SU-DHL-6 (cell line): ENCODE measurements around the gene SPINT1.

Experiments used
- H2AFZ ChIP-seq: fragments of 200-600 bp; sonication (generic); 2 replicates; pipeline ENCODE4 v1.6.1; 2014; ENCODE audit warnings: low read depth, mild to moderate bottlenecking, moderate library complexity, mixed read lengths, antibody characterized with exemption, low read length; ENCODE audit not compliant: severe bottlenecking
- H3F3A ChIP-seq: fragments of 200-600 bp; shearing (Covaris generic); 2 replicates; pipeline ENCODE4 v1.6.0; 2016; ENCODE audit warnings: antibody characterized with exemption, mild to moderate bottlenecking; ENCODE audit not compliant: insufficient read depth
- H3K27ac ChIP-seq: fragments of 200-600 bp; sonication (generic); 2 replicates; pipeline ENCODE4 v1.5.1; 2016; ENCODE audit warnings: low read depth, mild to moderate bottlenecking, low read length, moderate library complexity, mixed read lengths
- H3K27me3 ChIP-seq: fragments of 200-600 bp; sonication (generic), shearing (Covaris generic); 2 replicates; pipeline ENCODE4 v1.6.0; 2014; ENCODE audit warnings: mild to moderate bottlenecking, low read length
- H3K36me3 ChIP-seq: fragments of 200-600 bp; sonication (generic); 2 replicates; pipeline ENCODE4 v1.6.1; 2014; ENCODE audit warnings: mild to moderate bottlenecking, low read length, mixed read lengths
- H3K4me2 ChIP-seq: fragments of 300-600, 200-600 bp; shearing (Covaris generic), sonication (generic); 2 replicates; pipeline ENCODE4 v1.6.0; 2014; ENCODE audit warnings: low read length, low read depth, mild to moderate bottlenecking; ENCODE audit not compliant: poor library complexity, severe bottlenecking
- H3K4me3 ChIP-seq: fragments of 200-600 bp; sonication (generic); 2 replicates; pipeline ENCODE4 v1.5.1; 2014; ENCODE audit warnings: antibody characterized with exemption, low read length, mild to moderate bottlenecking, mixed read lengths; ENCODE audit not compliant: insufficient read depth, poor library complexity, severe bottlenecking
- H3K79me2 ChIP-seq: fragments of 200-600 bp; sonication (generic); 2 replicates; pipeline ENCODE4 v1.6.1; 2014; ENCODE audit warnings: mild to moderate bottlenecking, low read length, moderate library complexity; ENCODE audit not compliant: insufficient read depth
- H3K9ac ChIP-seq: fragments of 200-600 bp; sonication (generic); 2 replicates; pipeline ENCODE4 v1.7.0; 2014; ENCODE audit warnings: mild to moderate bottlenecking, low read length
- H3K9me2 ChIP-seq: fragments of 200-600 bp; sonication (generic); replicated peaks from 2 replicates; pipeline ENCODE4 v1.6.1; 2014; ENCODE audit warnings: low read length; ENCODE audit not compliant: insufficient read depth
- H3K9me3 ChIP-seq: fragments of 200-600 bp; sonication (generic); 2 replicates; pipeline ENCODE4 v1.6.1; 2014; ENCODE audit warnings: low read length, mixed read lengths; ENCODE audit not compliant: insufficient read depth
- H4K20me1 ChIP-seq: fragments of 200-600 bp; sonication (generic); 2 replicates; pipeline ENCODE4 v1.6.1; 2014; ENCODE audit warnings: low read depth, mild to moderate bottlenecking, antibody characterized with exemption, low read length, moderate library complexity, mixed read lengths
- CTCF ChIP-seq: fragments of 200-600 bp; sonication (generic); IDR thresholded peaks from one replicate; pipeline ENCODE4 v1.5.1; 2017; ENCODE audit warnings: antibody characterized with exemption, mild to moderate bottlenecking, low read length, moderate library complexity; ENCODE audit not compliant: insufficient read depth, poor library complexity, severe bottlenecking
- EZH2phosphoT487 ChIP-seq: fragments of 200-600 bp; sonication (generic), shearing (Covaris generic); conservative IDR thresholded peaks from 2 replicates; pipeline ENCODE4 v1.6.1; 2018; ENCODE audit warnings: mild to moderate bottlenecking, antibody characterized with exemption, low read length, moderate library complexity, mixed read lengths

Gene SPINT1

GRCh38 chr15:40878785-40879184, 34.9 kb downstream of the SPINT1 start:
- Histone ChIP-seq H2AFZ (no peak overlapping the region), H3K36me3 (no peaks in the 10 kb centered on the region), H3K9me2 (no peaks in the 10 kb centered on the region), H3K9me3 (no peaks in the 10 kb centered on the region), H3F3A (no peaks in the 10 kb centered on the region), H3K79me2 (no peaks in the 10 kb centered on the region), H3K27ac (no peak overlapping the region), H3K27me3 (no peaks in the 10 kb centered on the region), H3K9ac (no peak overlapping the region), H3K4me2 (no peak overlapping the region), H4K20me1 (no peaks in the 10 kb centered on the region), H3K4me3 (no peak overlapping the region)
- TF ChIP-seq CTCF (no peak), EZH2phosphoT487 (no peak)

- H3K27ac ChIP-seq: no peak overlapping the region
- no peak overlapping the region for H3K4me2 ChIP-seq
Observed at GRCh38 chr15:40879609-40880008, 35.8 kb downstream of the SPINT1 start.

GRCh38 chr15:40881351-40881750, 37.5 kb downstream of the SPINT1 start:
- no peaks in the 10 kb centered on the region for H3K36me3 ChIP-seq

More at GRCh38 chr15:40879609-40880008, 35.8 kb downstream of the SPINT1 start:
- no peaks in the 10 kb centered on the region for H3K36me3 ChIP-seq
- no peaks in the 10 kb centered on the region for H3K9me2 ChIP-seq
- H3K9me3 ChIP-seq: no peaks in the 10 kb centered on the region
- no peaks in the 10 kb centered on the region for H3K27me3 ChIP-seq
- no peak overlapping the region for H2AFZ ChIP-seq
- H3K79me2 ChIP-seq: no peaks in the 10 kb centered on the region
- no peaks in the 10 kb centered on the region for H4K20me1 ChIP-seq
- no peaks in the 10 kb centered on the region for H3F3A ChIP-seq
- no peak overlapping the region for H3K4me3 ChIP-seq
- TF ChIP-seq CTCF (no peak), EZH2phosphoT487 (no peak)
- no peak overlapping the region for H3K9ac ChIP-seq

More at GRCh38 chr15:40881351-40881750, 37.5 kb downstream of the SPINT1 start:
- TF ChIP-seq CTCF (no peak), EZH2phosphoT487 (no peak)
- H3K27me3 ChIP-seq: no peaks in the 10 kb centered on the region
- no peaks in the 10 kb centered on the region for H3K9me2 ChIP-seq
- no peak overlapping the region for H2AFZ ChIP-seq
- H3K79me2 ChIP-seq: no peaks in the 10 kb centered on the region
- no peak overlapping the region for H3K9ac ChIP-seq
- H4K20me1 ChIP-seq: no peaks in the 10 kb centered on the region
- no peaks in the 10 kb centered on the region for H3F3A ChIP-seq
- no peak overlapping the region for H3K4me3 ChIP-seq
- no peaks in the 10 kb centered on the region for H3K9me3 ChIP-seq
- H3K4me2 ChIP-seq: no peak overlapping the region
- H3K27ac ChIP-seq: no peak overlapping the region
